Omental fat pad (tissue), 4 donors: ENCODE measurements around the gene OR6J1. TPM values are rescaled to one million over a fixed set of nuclear protein-coding genes. Genes with fewer than 3 reads are reported as not detected.
"Not testable (repeated sequence)": the region's sequence is repeated elsewhere in the genome, so short reads cannot be mapped to it uniquely, and the experiment has no call there.

ENCODE experiments used
- ATAC-seq: fragments of 150-250 bp; one replicate; pipeline ENCODE4 v1.9.1; 2016; ENCODE audit warnings: mild to moderate bottlenecking, moderate library complexity; ENCODE audit not compliant: low FRiP score
- DNase-seq: peaks from one replicate; pipeline ENCODE4 v3.0.0-alpha.2; 2019; ENCODE audit warnings: low spot score
- total RNA-seq, 4 donors: library from RNA; depleted of rRNA; stranded (reverse); fragments of >200 nt; gene quantifications; one replicate each; pipeline ENCODE4 v1.1.0, GENCODE V29; 2016
- TF ChIP-seq, protein P1 (sequence below), 3 donors: fragments of 450-650 bp; IDR thresholded peaks; one replicate each; pipeline ENCODE4 v1.5.1; 2016 to 2017; ENCODE audit warnings: antibody characterized with exemption in 3 of 3, mild to moderate bottlenecking in 3 of 3, moderate library complexity in 2 of 3

The OR6J1 gene
- total RNA-seq, 4 donors from 2014 or later = not detected

GRCh38 chr14:22650960-22651521, 6.9 kb upstream of the OR6J1 start:
- no peak for ATAC-seq
- TF ChIP-seq, protein P1, sequence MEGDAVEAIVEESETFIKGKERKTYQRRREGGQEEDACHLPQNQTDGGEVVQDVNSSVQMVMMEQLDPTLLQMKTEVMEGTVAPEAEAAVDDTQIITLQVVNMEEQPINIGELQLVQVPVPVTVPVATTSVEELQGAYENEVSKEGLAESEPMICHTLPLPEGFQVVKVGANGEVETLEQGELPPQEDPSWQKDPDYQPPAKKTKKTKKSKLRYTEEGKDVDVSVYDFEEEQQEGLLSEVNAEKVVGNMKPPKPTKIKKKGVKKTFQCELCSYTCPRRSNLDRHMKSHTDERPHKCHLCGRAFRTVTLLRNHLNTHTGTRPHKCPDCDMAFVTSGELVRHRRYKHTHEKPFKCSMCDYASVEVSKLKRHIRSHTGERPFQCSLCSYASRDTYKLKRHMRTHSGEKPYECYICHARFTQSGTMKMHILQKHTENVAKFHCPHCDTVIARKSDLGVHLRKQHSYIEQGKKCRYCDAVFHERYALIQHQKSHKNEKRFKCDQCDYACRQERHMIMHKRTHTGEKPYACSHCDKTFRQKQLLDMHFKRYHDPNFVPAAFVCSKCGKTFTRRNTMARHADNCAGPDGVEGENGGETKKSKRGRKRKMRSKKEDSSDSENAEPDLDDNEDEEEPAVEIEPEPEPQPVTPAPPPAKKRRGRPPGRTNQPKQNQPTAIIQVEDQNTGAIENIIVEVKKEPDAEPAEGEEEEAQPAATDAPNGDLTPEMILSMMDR (IDR thresholded peaks at IDR 0.05) = no peak
- DNase-seq = no peak

- DNase-seq = no peak
- TF ChIP-seq, protein P1 (IDR thresholded peaks at IDR 0.05) = no peak
- no peak for ATAC-seq
Measured at GRCh38 chr14:22650046-22650739, 6.0 kb upstream of the OR6J1 start.

DNA sequence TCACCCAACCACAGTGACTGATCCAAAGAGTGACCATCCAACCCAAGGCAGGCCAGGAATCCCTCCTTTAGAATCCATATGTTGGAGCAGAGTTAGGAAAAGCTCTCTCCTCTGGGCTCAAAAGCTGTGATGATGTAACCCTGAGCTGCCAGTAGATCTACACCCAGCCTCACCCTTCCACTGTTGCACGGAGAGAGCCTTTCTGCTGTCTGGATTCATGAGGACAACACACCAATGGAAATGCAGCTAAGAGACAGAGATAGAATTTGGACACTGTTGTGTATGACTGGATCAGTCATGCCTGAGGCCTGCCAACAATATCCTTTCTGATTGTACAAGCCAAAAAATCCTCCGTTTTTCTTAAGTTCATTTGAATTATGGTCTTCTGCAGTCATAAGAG, 4.4 kb upstream of the OR6J1 start:
- ATAC-seq (no peak), DNase-seq (no peak)
- TF ChIP-seq, protein P1 (IDR thresholded peaks at IDR 0.05) = no peak

GRCh38 chr14:22646570-22647254, 2.6 kb upstream of the OR6J1 start:
- ATAC-seq = no peak
- TF ChIP-seq, protein P1 (IDR thresholded peaks at IDR 0.05) = no peak

DNA sequence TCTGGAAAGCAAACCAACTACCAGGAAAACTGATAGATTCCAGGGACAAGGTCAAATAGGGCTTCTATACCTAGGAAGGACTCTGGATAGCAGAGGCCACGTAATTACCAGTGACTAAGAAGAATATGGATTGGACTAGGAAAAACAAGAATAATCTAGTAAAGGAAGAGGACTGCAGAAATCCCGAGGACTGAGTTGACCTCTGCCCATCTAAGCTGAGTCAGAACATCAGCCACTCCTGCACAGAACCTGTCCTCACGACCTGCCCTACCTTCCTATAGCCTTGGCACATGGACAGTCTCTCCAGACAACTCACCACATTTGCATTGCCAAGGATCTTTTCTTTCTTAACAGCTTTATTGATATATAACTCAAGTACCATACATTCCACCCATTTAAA, 2.3 kb downstream of the OR6J1 start:
- no peak for ATAC-seq
- TF ChIP-seq, protein P1 (IDR thresholded peaks at IDR 0.05) = no peak

More at GRCh38 chr14:22646570-22647254, 2.6 kb upstream of the OR6J1 start:
- DNase-seq = no peak

DNA sequence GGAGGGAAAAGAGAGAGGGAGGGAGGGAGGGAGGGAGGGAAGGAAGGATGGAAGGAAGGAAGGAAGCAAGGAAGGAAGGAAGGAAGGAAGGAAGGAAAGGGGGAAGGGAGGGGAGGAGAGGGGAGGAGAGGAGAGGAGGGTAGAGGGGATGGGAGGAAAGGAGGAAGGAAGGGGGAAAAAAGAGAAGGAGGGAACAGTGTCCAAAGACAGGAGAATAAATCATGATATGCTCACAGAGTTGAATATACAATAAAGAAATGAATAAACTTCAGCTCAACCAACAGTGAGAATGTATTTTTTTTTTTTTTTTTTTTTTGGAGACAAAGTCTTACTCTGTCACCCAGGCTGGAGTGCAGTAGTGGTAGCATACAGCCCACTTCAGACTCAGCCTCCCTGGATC, 4.0 kb downstream of the OR6J1 start:
- no peak for ATAC-seq
- TF ChIP-seq, protein P1 (IDR thresholded peaks at IDR 0.05) = no peak
- DNase-seq = no peak

More for the DNA sequence above, 2.3 kb downstream of the OR6J1 start:
- no peak for DNase-seq

DNA sequence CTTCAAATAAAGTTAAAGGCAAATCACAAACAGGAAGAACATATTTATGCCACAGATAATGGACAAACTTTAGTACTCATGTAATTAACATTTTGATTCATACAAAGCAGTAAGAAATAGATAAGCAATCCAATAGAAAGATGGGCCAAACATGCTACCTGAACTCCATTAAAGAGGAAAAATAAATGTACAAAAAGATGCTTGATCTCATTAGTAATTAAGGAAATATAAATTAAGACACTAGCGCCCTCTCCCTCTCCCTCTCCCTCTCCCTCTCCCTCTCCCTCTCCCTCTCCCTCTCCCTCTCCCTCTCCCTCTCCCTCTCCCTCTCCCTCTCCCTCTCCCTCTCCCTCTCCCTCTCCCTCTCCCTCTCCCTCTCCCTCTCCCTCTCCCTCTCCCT, 8.2 kb downstream of the OR6J1 start:
- ATAC-seq, DNase-seq: not testable (repeated sequence)
